Colonic mucosa (tissue), 4 donors: ENCODE measurements around the gene ANTXR1. TPM values are rescaled to one million over a fixed set of nuclear protein-coding genes. Genes with fewer than 3 reads are reported as not detected.

ENCODE experiments used
- DNase-seq: peaks from one replicate; pipeline ENCODE4 v3.0.0-alpha.2; 2020
- H3K27ac ChIP-seq: fragments of 200-600 bp; one replicate; pipeline ENCODE4 v1.8.0; 2021
- H3K27me3 ChIP-seq: fragments of 200-600 bp; one replicate; pipeline ENCODE4 v1.8.0; 2021
- H3K36me3 ChIP-seq: fragments of 200-600 bp; one replicate; pipeline ENCODE4 v1.8.0; 2021
- H3K4me1 ChIP-seq: fragments of 200-600 bp; one replicate; pipeline ENCODE4 v1.8.0; 2021; ENCODE audit warnings: mild to moderate bottlenecking
- H3K4me3 ChIP-seq: fragments of 200-600 bp; one replicate; pipeline ENCODE4 v1.8.0; 2021
- H3K9ac ChIP-seq, 2 donors: one replicate each; pipeline ENCODE4 v1.7.0; 2013; ENCODE audit warnings: control low read depth in 2 of 2, low read depth in 2 of 2, low read length in 2 of 2
- H3K9me3 ChIP-seq: fragments of 200-600 bp; one replicate; pipeline ENCODE4 v1.8.0; 2021
- intact Hi-C: fragments of 100-400 bp; cut with DNase I; formaldehyde crosslinking; loops from one replicate; pipeline ENCODE4 v1.14.1; 2022
- total RNA-seq, 2 donors: library from RNA; stranded (reverse); fragmentation: NEBNext Ultra II Directional in 1 of 2; extraction: Animal tissue kit (Norgen Biotek cat#: 25700) in 1 of 2; gene quantifications; one replicate each; pipeline ENCODE4 v1.2.1, GENCODE V29; 2021
- TF ChIP-seq, protein P1 (sequence below): fragments of 200-600 bp; IDR thresholded peaks from one replicate; pipeline ENCODE4 v1.8.0; 2022; ENCODE audit warnings: antibody characterized with exemption, mild to moderate bottlenecking
- donor health status: healthy.
- donor health status: DM: no; HTN: no; CAD: no.
- donor health status: DM: no; HTN: no; CAD: no.

The ANTXR1 gene
- total RNA-seq, 2 donors from 2014 or later, result 8.1 to 17.0 TPM

DNA sequence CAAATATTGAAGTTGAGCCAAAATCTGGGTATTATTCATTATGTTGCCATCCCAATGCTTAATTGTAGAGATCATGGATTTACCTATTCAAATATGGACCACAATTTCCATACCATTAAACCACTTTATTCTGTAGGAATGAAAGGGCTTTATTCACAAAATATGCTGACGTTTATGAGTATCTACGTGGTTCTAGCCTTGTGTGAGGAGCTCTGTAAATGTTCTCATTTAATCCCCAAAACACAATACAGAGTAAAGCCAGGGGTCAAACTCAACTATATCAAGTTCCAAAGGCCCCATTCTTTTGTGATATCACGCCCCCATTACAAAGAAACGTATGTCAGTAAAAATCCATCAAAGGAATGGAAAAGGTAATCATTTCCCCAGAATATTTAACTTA is 61.9 kb downstream of the ANTXR1 start:
- TF ChIP-seq, protein P1, sequence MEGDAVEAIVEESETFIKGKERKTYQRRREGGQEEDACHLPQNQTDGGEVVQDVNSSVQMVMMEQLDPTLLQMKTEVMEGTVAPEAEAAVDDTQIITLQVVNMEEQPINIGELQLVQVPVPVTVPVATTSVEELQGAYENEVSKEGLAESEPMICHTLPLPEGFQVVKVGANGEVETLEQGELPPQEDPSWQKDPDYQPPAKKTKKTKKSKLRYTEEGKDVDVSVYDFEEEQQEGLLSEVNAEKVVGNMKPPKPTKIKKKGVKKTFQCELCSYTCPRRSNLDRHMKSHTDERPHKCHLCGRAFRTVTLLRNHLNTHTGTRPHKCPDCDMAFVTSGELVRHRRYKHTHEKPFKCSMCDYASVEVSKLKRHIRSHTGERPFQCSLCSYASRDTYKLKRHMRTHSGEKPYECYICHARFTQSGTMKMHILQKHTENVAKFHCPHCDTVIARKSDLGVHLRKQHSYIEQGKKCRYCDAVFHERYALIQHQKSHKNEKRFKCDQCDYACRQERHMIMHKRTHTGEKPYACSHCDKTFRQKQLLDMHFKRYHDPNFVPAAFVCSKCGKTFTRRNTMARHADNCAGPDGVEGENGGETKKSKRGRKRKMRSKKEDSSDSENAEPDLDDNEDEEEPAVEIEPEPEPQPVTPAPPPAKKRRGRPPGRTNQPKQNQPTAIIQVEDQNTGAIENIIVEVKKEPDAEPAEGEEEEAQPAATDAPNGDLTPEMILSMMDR, result no peak
- Histone ChIP-seq H3K4me1 (no peaks in the 10 kb centered on the region), H3K27me3 (no peaks in the 10 kb centered on the region), H3K27ac (no peak overlapping the region), H3K9me3 (no peaks in the 10 kb centered on the region), H3K36me3 (no peaks in the 10 kb centered on the region), H3K9ac (no peak overlapping the region), H3K4me3 (no peak overlapping the region)
- no peak for DNase-seq
- intact Hi-C loops, result no loop called here

DNA sequence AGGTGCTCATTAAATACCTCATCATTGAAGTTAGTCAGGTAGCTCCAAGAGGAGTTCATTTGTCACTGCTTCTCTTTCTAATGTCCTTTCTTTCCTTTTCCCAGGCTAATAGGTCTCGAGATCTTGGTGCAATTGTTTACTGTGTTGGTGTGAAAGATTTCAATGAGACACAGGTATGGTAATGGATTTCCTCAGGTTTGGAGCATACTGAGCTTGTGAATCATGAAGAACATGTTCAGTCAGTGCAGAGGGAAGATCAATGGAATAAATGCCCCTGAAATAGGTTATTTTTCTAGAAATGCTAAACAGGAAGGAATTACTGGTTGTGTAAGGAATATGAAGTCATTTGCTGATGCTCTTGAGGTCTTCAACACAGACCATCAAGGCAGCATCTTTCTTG is 62.5 kb downstream of the ANTXR1 start:
- H3K36me3 ChIP-seq, result no peaks in the 10 kb centered on the region

DNA sequence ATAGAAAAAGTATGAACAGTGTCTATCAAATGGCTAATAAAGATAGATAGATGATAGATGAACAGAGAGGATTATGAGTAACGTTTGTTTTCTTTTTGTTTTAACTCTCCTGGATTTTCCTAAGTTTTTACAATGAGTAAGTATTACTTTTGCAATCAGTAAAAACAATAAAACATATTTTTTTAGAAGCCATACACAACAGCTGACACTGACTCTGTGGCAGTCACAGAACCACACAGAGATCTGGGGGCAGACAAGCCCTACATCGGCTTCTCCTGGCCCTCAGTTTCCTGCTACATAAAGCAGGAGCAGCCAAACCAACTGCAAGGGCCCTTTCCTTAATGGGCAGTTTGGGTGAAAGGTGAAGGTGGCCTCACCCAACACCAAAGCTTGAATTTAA is 63.6 kb downstream of the ANTXR1 start:
- Histone ChIP-seq H3K4me1 (no peaks in the 10 kb centered on the region), H3K9me3 (no peaks in the 10 kb centered on the region), H3K27ac (no peak overlapping the region), H3K9ac (no peak overlapping the region), H3K36me3 (no peaks in the 10 kb centered on the region), H3K4me3 (no peak overlapping the region), H3K27me3 (no peaks in the 10 kb centered on the region)
- no peak for DNase-seq
- intact Hi-C loops, result no loop called here
- TF ChIP-seq, protein P1, result no peak

More for the DNA sequence above, 62.5 kb downstream of the ANTXR1 start:
- H3K9me3 ChIP-seq, result no peaks in the 10 kb centered on the region
- intact Hi-C loops, result no loop called here
- no peak overlapping the region for H3K27ac ChIP-seq
- H3K9ac ChIP-seq, result no peak overlapping the region
- DNase-seq, result no peak
- TF ChIP-seq, protein P1, result no peak
- H3K4me3 ChIP-seq, result no peak overlapping the region
- H3K4me1 ChIP-seq, result no peaks in the 10 kb centered on the region
- H3K27me3 ChIP-seq, result no peaks in the 10 kb centered on the region

DNA sequence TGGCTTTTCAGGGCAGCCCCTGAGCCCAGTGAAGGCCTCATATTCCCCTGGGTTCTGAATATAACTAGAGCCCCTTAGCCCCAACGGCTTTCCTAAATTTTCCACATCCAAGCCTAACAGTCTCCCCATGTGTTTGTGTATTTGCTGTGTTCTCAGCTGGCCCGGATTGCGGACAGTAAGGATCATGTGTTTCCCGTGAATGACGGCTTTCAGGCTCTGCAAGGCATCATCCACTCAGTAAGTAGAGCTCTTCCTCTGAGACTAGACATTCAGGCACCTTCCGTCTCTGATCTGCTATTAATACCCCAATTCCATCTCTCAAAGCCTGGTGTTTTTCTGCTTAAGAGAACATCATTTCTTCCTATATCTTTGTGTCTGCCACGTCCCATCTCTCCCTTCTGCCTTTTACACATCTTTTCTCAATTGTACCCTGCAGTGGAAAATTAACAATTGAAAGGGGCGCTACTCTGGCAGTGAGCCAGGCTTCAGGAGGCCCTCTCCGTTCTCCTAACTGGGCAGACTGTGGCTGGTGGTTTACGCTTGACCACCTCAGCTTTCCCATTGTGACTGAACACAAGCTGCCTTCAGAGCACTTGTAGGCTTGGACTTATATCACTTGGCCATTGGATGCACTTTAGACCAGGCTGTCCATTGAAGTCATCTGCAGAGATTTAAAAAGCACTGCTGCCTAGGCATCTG is 64.4 kb downstream of the ANTXR1 start:
- Histone ChIP-seq H3K9me3 (no peaks in the 10 kb centered on the region), H3K4me1 (no peaks in the 10 kb centered on the region), H3K4me3 (no peak overlapping the region), H3K27me3 (no peaks in the 10 kb centered on the region), H3K36me3 (no peaks in the 10 kb centered on the region), H3K9ac (no peak overlapping the region), H3K27ac (no peak overlapping the region)
- intact Hi-C loops, result no loop called here
- TF ChIP-seq, protein P1, result no peak
- no peak for DNase-seq

- Histone ChIP-seq H3K4me3 (no peak overlapping the region), H3K27ac (no peak overlapping the region), H3K9ac (no peak overlapping the region), H3K27me3 (no peaks in the 10 kb centered on the region), H3K9me3 (no peaks in the 10 kb centered on the region), H3K4me1 (no peaks in the 10 kb centered on the region), H3K36me3 (no peaks in the 10 kb centered on the region)
- intact Hi-C loops, result no loop called here
- TF ChIP-seq, protein P1, result no peak
- DNase-seq, result no peak
Measured at GRCh38 chr2:69080071-69080470, 67.1 kb downstream of the ANTXR1 start.
